HUES48 (cell line): ENCODE results near the gene SLC25A25.
"Not testable (repeated sequence)": the region's sequence is repeated elsewhere in the genome, so short reads cannot be mapped to it uniquely, and the experiment has no call there.

ENCODE experiments used
- H3K27ac ChIP-seq: one replicate; pipeline ENCODE4 v1.7.0; 2013; ENCODE audit warnings: low read depth, low read length, inconsistent platforms
- H3K27me3 ChIP-seq: 2 replicates; pipeline ENCODE4 v1.6.1; 2013; ENCODE audit warnings: mild to moderate bottlenecking, low read length; ENCODE audit not compliant: control insufficient read depth, insufficient read depth
- H3K36me3 ChIP-seq: 2 replicates; pipeline ENCODE4 v1.6.1; 2013; ENCODE audit warnings: low read length; ENCODE audit not compliant: control insufficient read depth, insufficient read depth
- H3K4me1 ChIP-seq: 2 replicates; pipeline ENCODE4 v1.6.1; 2013; ENCODE audit warnings: mild to moderate bottlenecking, low read length; ENCODE audit not compliant: control insufficient read depth, insufficient read depth
- H3K4me3 ChIP-seq: 2 replicates; pipeline ENCODE4 v1.5.1; 2013; ENCODE audit warnings: mild to moderate bottlenecking, low read depth, low read length
- H3K9ac ChIP-seq: 2 replicates; pipeline ENCODE4 v1.6.1; 2013; ENCODE audit warnings: mild to moderate bottlenecking, low read depth, low read length, moderate library complexity
- H3K9me3 ChIP-seq: 2 replicates; pipeline ENCODE4 v1.6.1; 2013; ENCODE audit warnings: low read length; ENCODE audit not compliant: control insufficient read depth, insufficient read depth

The SLC25A25 gene

GRCh38 chr9:128132139-128132538 lies 64.1 kb downstream of the SLC25A25 start:
- not testable (repeated sequence) for H3K27ac ChIP-seq, H3K4me1 ChIP-seq, H3K27me3 ChIP-seq, H3K4me3 ChIP-seq, H3K36me3 ChIP-seq, H3K9ac ChIP-seq, H3K9me3 ChIP-seq

- not testable (repeated sequence) for H3K9ac ChIP-seq, H3K27ac ChIP-seq, H3K27me3 ChIP-seq, H3K36me3 ChIP-seq, H3K9me3 ChIP-seq, H3K4me3 ChIP-seq, H3K4me1 ChIP-seq
These were observed 67.5 kb downstream of the SLC25A25 start for GRCh38 chr9:128135561-128135960.

- no peaks in the 10 kb centered on the region for H3K9me3 ChIP-seq
- H3K4me1 ChIP-seq = no peaks in the 10 kb centered on the region
- H3K27me3 ChIP-seq = no peaks in the 10 kb centered on the region
- H3K27ac ChIP-seq = no peak overlapping the region
- H3K4me3 ChIP-seq = no peak overlapping the region
- H3K9ac ChIP-seq = no peak overlapping the region
- no peaks in the 10 kb centered on the region for H3K36me3 ChIP-seq
These were observed 69.1 kb downstream of the SLC25A25 start for GRCh38 chr9:128136816-128137793.

- no peak overlapping the region for H3K4me3 ChIP-seq
- H3K9me3 ChIP-seq = no peaks in the 10 kb centered on the region
- no peak overlapping the region for H3K27ac ChIP-seq
- no peaks in the 10 kb centered on the region for H3K4me1 ChIP-seq
- H3K27me3 ChIP-seq = no peaks in the 10 kb centered on the region
- H3K36me3 ChIP-seq = no peaks in the 10 kb centered on the region
- H3K9ac ChIP-seq = no peak overlapping the region
These were observed 70.0 kb downstream of the SLC25A25 start for GRCh38 chr9:128138001-128138400.

- Histone ChIP-seq H3K4me3 (no peak overlapping the region), H3K36me3 (no peaks in the 10 kb centered on the region), H3K4me1 (no peaks in the 10 kb centered on the region), H3K27me3 (no peaks in the 10 kb centered on the region), H3K9me3 (no peaks in the 10 kb centered on the region), H3K27ac (no peak overlapping the region), H3K9ac (no peak overlapping the region)
These were observed 71.6 kb downstream of the SLC25A25 start for GRCh38 chr9:128139621-128140020.

- Histone ChIP-seq H3K4me1 (no peaks in the 10 kb centered on the region), H3K27ac (no peak overlapping the region), H3K9ac (no peak overlapping the region), H3K9me3 (no peaks in the 10 kb centered on the region), H3K4me3 (no peak overlapping the region), H3K36me3 (no peaks in the 10 kb centered on the region), H3K27me3 (no peaks in the 10 kb centered on the region)
These were observed 73.6 kb downstream of the SLC25A25 start for GRCh38 chr9:128141604-128142003.

- H3K27me3 ChIP-seq = no peaks in the 10 kb centered on the region
- no peaks in the 10 kb centered on the region for H3K9me3 ChIP-seq
- H3K9ac ChIP-seq = no peak overlapping the region
- no peak overlapping the region for H3K4me3 ChIP-seq
- H3K4me1 ChIP-seq = no peaks in the 10 kb centered on the region
- no peaks in the 10 kb centered on the region for H3K36me3 ChIP-seq
- H3K27ac ChIP-seq = no peak overlapping the region
These were observed 74.0 kb downstream of the SLC25A25 start for GRCh38 chr9:128142061-128142460.

GRCh38 chr9:128142596-128142995 lies 74.6 kb downstream of the SLC25A25 start:
- Histone ChIP-seq H3K36me3 (no peaks in the 10 kb centered on the region), H3K9me3 (no peaks in the 10 kb centered on the region), H3K27me3 (no peaks in the 10 kb centered on the region), H3K4me3 (no peak overlapping the region), H3K9ac (no peak overlapping the region), H3K4me1 (no peaks in the 10 kb centered on the region), H3K27ac (no peak overlapping the region)

- Histone ChIP-seq H3K27me3 (no peaks in the 10 kb centered on the region), H3K36me3 (no peaks in the 10 kb centered on the region), H3K9ac (no peak overlapping the region), H3K27ac (no peak overlapping the region), H3K4me1 (no peaks in the 10 kb centered on the region), H3K4me3 (no peak overlapping the region), H3K9me3 (no peaks in the 10 kb centered on the region)
These were observed 75.7 kb downstream of the SLC25A25 start for GRCh38 chr9:128143525-128144238.

- Histone ChIP-seq H3K9me3 (no peaks in the 10 kb centered on the region), H3K27ac (no peak overlapping the region), H3K27me3 (no peaks in the 10 kb centered on the region), H3K4me1 (no peaks in the 10 kb centered on the region), H3K9ac (no peak overlapping the region), H3K4me3 (no peak overlapping the region), H3K36me3 (no peaks in the 10 kb centered on the region)
These were observed 76.5 kb downstream of the SLC25A25 start for GRCh38 chr9:128144239-128145181.
